PC-3 (cell line): ENCODE measurements around the gene MSTN. TPM values are rescaled to one million over a fixed set of nuclear protein-coding genes. Genes with fewer than 3 reads are reported as not detected.

Source experiments
- ATAC-seq: fragments of 200-7000 bp; cut with Tn5 transposase; 2 replicates; pipeline ENCODE4 v1.9.1; 2020; ENCODE audit warnings: mild to moderate bottlenecking, moderate library complexity
- Bru-seq: library from RNA; stranded (reverse); fragments of 400-500 nt; gene quantifications from one replicate; lab custom pipeline; 2021; lab: Mats Ljungman, UMichigan
- BruChase-seq, 2 experiments: library from RNA; stranded (reverse); fragments of 400-500 nt; gene quantifications; one replicate each; lab custom pipeline; 2021; lab: Mats Ljungman, UMichigan
- BruUV-seq: library from RNA; stranded (reverse); fragments of 400-500 nt; replicated peaks from 2 replicates; lab custom pipeline; 2021; lab: Mats Ljungman, UMichigan
- CTCF ChIA-PET: fragments of 300-600 bp; sonication (Branson Sonifier 250); formaldehyde crosslinking; loops from one replicate; lab custom pipeline; 2022; ENCODE audit warnings: antibody characterized with exemption; lab: Charles Lee
- POLR2A ChIA-PET: fragments of 300-600 bp; sonication (Branson Sonifier 250); formaldehyde crosslinking; loops from one replicate; lab custom pipeline; 2022; ENCODE audit warnings: antibody characterized with exemption; ENCODE audit not compliant: unreplicated experiment; lab: Charles Lee
- DNase-seq: peaks from one replicate; pipeline ENCODE4 v3.0.0-alpha.2; 2015
- H2AFZ ChIP-seq: fragments of 300-600 bp; sonication (generic); 2 replicates; pipeline ENCODE4 v1.6.0; 2016; ENCODE audit warnings: antibody characterized with exemption, low read length
- H3F3A ChIP-seq: fragments of 300-600 bp; sonication (generic); one replicate; pipeline ENCODE4 v1.6.0; 2017; ENCODE audit warnings: antibody characterized with exemption, low read length, control low read depth, mild to moderate bottlenecking; ENCODE audit not compliant: unreplicated experiment
- H3K27ac ChIP-seq: fragments of 300-600 bp; sonication (generic); 2 replicates; pipeline ENCODE4 v1.5.1; 2016; ENCODE audit warnings: mild to moderate bottlenecking, low read length
- H3K27me3 ChIP-seq: fragments of 300-600 bp; sonication (generic); 2 replicates; pipeline ENCODE4 v1.6.1; 2016; ENCODE audit warnings: low read length, mixed read lengths
- H3K36me3 ChIP-seq: fragments of 300-600 bp; sonication (generic); 2 replicates; pipeline ENCODE4 v1.6.1; 2016; ENCODE audit warnings: low read depth, mixed run types, low read length, mixed read lengths
- H3K4me1 ChIP-seq: fragments of 300-600 bp; sonication (generic); 2 replicates; pipeline ENCODE4 v1.5.1; 2016; ENCODE audit warnings: low read length; ENCODE audit not compliant: insufficient read depth
- H3K4me2 ChIP-seq: fragments of 300-600 bp; sonication (generic); 2 replicates; pipeline ENCODE4 v1.6.0; 2016; ENCODE audit warnings: low read length
- H3K4me3 ChIP-seq: fragments of 300-600 bp; sonication (generic); 2 replicates; pipeline ENCODE4 v1.5.1; 2016; ENCODE audit warnings: mild to moderate bottlenecking, low read length, mixed read lengths
- H3K79me2 ChIP-seq: fragments of 300-600 bp; sonication (generic); 2 replicates; pipeline ENCODE4 v1.6.1; 2017; ENCODE audit warnings: low read length, mixed read lengths
- H3K9ac ChIP-seq: fragments of 300-600 bp; sonication (generic); 2 replicates; pipeline ENCODE4 v1.6.0; 2016; ENCODE audit warnings: mild to moderate bottlenecking, low read length
- H3K9me2 ChIP-seq: fragments of 300-600 bp; sonication (generic); replicated peaks from 2 replicates; pipeline ENCODE4 v1.6.1; 2016; ENCODE audit warnings: mixed run types, low read length, mixed read lengths
- H3K9me3 ChIP-seq: fragments of 300-600 bp; sonication (generic); 2 replicates; pipeline ENCODE4 v1.6.1; 2016; ENCODE audit warnings: low read length, mixed read lengths
- H4K20me1 ChIP-seq: fragments of 300-600 bp; sonication (generic); 2 replicates; pipeline ENCODE4 v1.6.1; 2016; ENCODE audit warnings: low read length, mixed read lengths
- CTCF ChIP-seq: fragments of 300-600 bp; sonication (generic); conservative IDR thresholded peaks from 2 replicates; pipeline ENCODE4 v1.5.1; 2017; ENCODE audit warnings: antibody characterized with exemption, low read depth, mild to moderate bottlenecking, low read length
- EZH2 ChIP-seq: fragments of 300-600 bp; sonication (generic); IDR thresholded peaks from one replicate; pipeline ENCODE4 v1.6.1; 2017; ENCODE audit warnings: antibody characterized with exemption, mild to moderate bottlenecking, low read length; ENCODE audit not compliant: unreplicated experiment
- EZH2phosphoT487 ChIP-seq: fragments of 300-600 bp; sonication (generic); IDR thresholded peaks from 2 replicates; pipeline ENCODE4 v1.6.1; 2018; ENCODE audit warnings: mild to moderate bottlenecking, antibody characterized with exemption, low read length, borderline replicate concordance
- intact Hi-C: fragments of 100-400 bp; cut with micrococcal nuclease; formaldehyde crosslinking; loops from 2 replicates; pipeline ENCODE4 v1.9.0; 2023
- long read RNA-seq: library from polyadenylated mRNA; unstranded; transcript quantifications from one replicate; pipeline ENCODE4 v2.0.0, GENCODE V29; 2021; ENCODE audit not compliant: unreplicated experiment
- total RNA-seq: library from RNA; depleted of rRNA; stranded (reverse); fragments of >200 nt; gene quantifications from 2 replicates; pipeline ENCODE4 v1.2.3, GENCODE V29; 2014; rRNA removed

Gene MSTN
- total RNA-seq = not detected in 2 replicates
- percentile 21 among the genes with signal in this experiment for Bru-seq, nascent RNA
- BruChase-seq, experiment 1, labeled RNA remaining after a 6-hour chase = percentile 35 among the genes with signal in this experiment
- percentile 41 among the genes with signal in this experiment for BruChase-seq, experiment 2, labeled RNA remaining after a 2-hour chase
- long read RNA-seq = 0 reads

- TF ChIP-seq EZH2phosphoT487 (no peak), EZH2 (no peak), CTCF (no peak)
- ChIA-PET POLR2A (no interaction called here), CTCF (interaction anchor here (0.7 kb wide), 1 partner anchor 264 kb away, joined by 8 read pairs; no protein-coding TSS in a partner anchor)
- H3K36me3 ChIP-seq = no peaks in the 10 kb centered on the region
- no TSS peak for BruUV-seq
- H3K27me3 ChIP-seq = no peaks in the 10 kb centered on the region
- no peaks in the 10 kb centered on the region for H3F3A ChIP-seq
- no peak within 1 kb of the TSS for H3K4me3 ChIP-seq
- no peaks in the 10 kb centered on the region for H3K9me3 ChIP-seq
- no peak within 1 kb of the TSS for H3K27ac ChIP-seq
- intact Hi-C loops = no loop called here
- H3K79me2 ChIP-seq = no peaks in the 10 kb centered on the region
- H3K4me2 ChIP-seq = no peak within 1 kb of the TSS
- no peaks in the 10 kb centered on the region for H4K20me1 ChIP-seq
- H3K9me2 ChIP-seq = no peaks in the 10 kb centered on the region
- DNase-seq (no peak), ATAC-seq (no peak)
- no peak within 1 kb of the TSS for H2AFZ ChIP-seq
- H3K9ac ChIP-seq = no peak within 1 kb of the TSS
- H3K4me1 ChIP-seq = no peaks in the 10 kb centered on the region
These were observed at the start of gene MSTN for GRCh38 chr2:190062601-190063000. Gene MSTN, minus strand, starts transcription at chr2:190062729. Its CDS starts 133 bp downstream, at chr2:190062596.

GRCh38 chr2:190111166-190111565, 48.6 kb upstream of the MSTN start:
- Histone ChIP-seq H3F3A (no peaks in the 10 kb centered on the region), H3K4me2 (no peak overlapping the region), H3K27ac (no peak overlapping the region), H3K4me1 (no peaks in the 10 kb centered on the region), H3K9ac (no peak overlapping the region), H3K9me3 (no peaks in the 10 kb centered on the region), H3K9me2 (no peaks in the 10 kb centered on the region), H3K79me2 (no peaks in the 10 kb centered on the region), H3K36me3 (no peaks in the 10 kb centered on the region), H2AFZ (no peak overlapping the region), H4K20me1 (no peaks in the 10 kb centered on the region), H3K4me3 (no peak overlapping the region), H3K27me3 (no peaks in the 10 kb centered on the region)
- CTCF ChIA-PET = no interaction called here
- intact Hi-C loops = no loop called here
- POLR2A ChIA-PET = no interaction called here
- DNase-seq = no peak
- BruUV-seq = no TSS peak
- TF ChIP-seq EZH2phosphoT487 (no peak), CTCF (no peak), EZH2 (no peak)
- ATAC-seq = no peak

GRCh38 chr2:190110699-190111098, 48.2 kb upstream of the MSTN start:
- ATAC-seq = no peak
- Histone ChIP-seq H3K4me3 (no peak overlapping the region), H3K9ac (no peak overlapping the region), H4K20me1 (no peaks in the 10 kb centered on the region), H3K4me2 (no peak overlapping the region), H3K9me3 (no peaks in the 10 kb centered on the region), H3K79me2 (no peaks in the 10 kb centered on the region), H3K9me2 (no peaks in the 10 kb centered on the region), H3F3A (no peaks in the 10 kb centered on the region), H2AFZ (no peak overlapping the region), H3K4me1 (no peaks in the 10 kb centered on the region), H3K27me3 (no peaks in the 10 kb centered on the region), H3K36me3 (no peaks in the 10 kb centered on the region), H3K27ac (no peak overlapping the region)
- ChIA-PET CTCF (no interaction called here), POLR2A (no interaction called here)
- TF ChIP-seq CTCF (no peak), EZH2phosphoT487 (no peak), EZH2 (no peak)
- BruUV-seq = no TSS peak
- intact Hi-C loops = no loop called here
- DNase-seq = no peak
